ENCODE measurements around the gene MOSMO. TPM values are rescaled to one million over a fixed set of nuclear protein-coding genes. Genes with fewer than 3 reads are reported as not detected.
"Not testable (repeated sequence)": the region's sequence is repeated elsewhere in the genome, so short reads cannot be mapped to it uniquely, and the experiment has no call there.

The MOSMO gene
- total RNA-seq, 2 experiments from 2014 or later = 8.1 to 9.6 TPM

- Mint-ChIP-seq H3K27me3 (no peaks in the 10 kb centered on the region), H3K36me3 (peaks cover 10% of the 10 kb centered on the region), H3K4me1 (ENCODE audit: low read depth) (peaks cover 8% of the 10 kb centered on the region), H3K4me3 (no peak overlapping the region), H3K9me3 (no peaks in the 10 kb centered on the region), H3K27ac (no peak overlapping the region)
- ChIA-PET CTCF (interaction anchor here (1.1 to 4.6 kb wide), 2 partner anchors 14 to 90 kb away, joined by 3 to 45 read pairs; no protein-coding TSS in a partner anchor), POLR2A (no interaction called here)
- DNase-seq = no peak
- intact Hi-C loops (cut with micrococcal nuclease) = no loop called here
Observed at GRCh38 chr16:21987498-21987897, 20.4 kb upstream of the MOSMO start.

DNA sequence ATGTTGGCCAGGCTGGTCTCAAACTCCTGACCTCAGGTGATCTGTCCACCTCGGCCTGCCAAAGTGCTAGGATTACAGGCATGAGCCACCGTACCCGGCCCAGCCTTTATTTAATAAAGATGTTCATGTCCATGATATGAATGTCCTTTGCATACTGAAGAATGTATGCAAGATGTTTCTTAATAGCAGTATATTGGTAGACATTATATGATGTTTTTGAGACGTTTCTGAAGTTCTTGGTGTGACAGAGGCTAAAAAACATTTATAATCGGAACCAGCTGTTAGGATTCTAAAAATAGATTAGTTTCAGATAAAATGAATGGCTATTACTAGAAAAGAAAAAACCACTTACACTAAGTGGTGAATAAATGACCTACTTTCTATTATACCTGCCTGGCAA, 18.8 kb upstream of the MOSMO start:
- Mint-ChIP-seq H3K27ac (no peak overlapping the region), H3K27me3 (no peaks in the 10 kb centered on the region), H3K9me3 (no peaks in the 10 kb centered on the region), H3K4me3 (no peak overlapping the region), H3K36me3 (peaks cover 4% of the 10 kb centered on the region), H3K4me1 (ENCODE audit: low read depth) (peaks cover 12% of the 10 kb centered on the region)
- CTCF ChIA-PET = interaction anchor here (1.0 to 4.6 kb wide), 4 partner anchors 11 to 199 kb away, joined by 3 to 45 read pairs (median 12); no protein-coding TSS in a partner anchor
- DNase-seq = no peak
- POLR2A ChIA-PET = interaction anchor here (0.7 to 1.7 kb wide), 2 partner anchors 36 to 320 kb away, joined by 3 to 5 read pairs; partner anchors contain the start of gene UQCRC2
- intact Hi-C loops (cut with micrococcal nuclease) = no loop called here

- ChIA-PET POLR2A (interaction anchor here (1.7 kb wide), 1 partner anchor 36 kb away, joined by 5 read pairs; the partner anchor contains the start of gene UQCRC2), CTCF (interaction anchor here (0.6 to 4.6 kb wide), 6 partner anchors 10 to 405 kb away, joined by 3 to 45 read pairs (median 6); no protein-coding TSS in a partner anchor)
- Mint-ChIP-seq H3K9me3 (no peaks in the 10 kb centered on the region), H3K36me3 (peaks cover 3% of the 10 kb centered on the region), H3K4me1 (ENCODE audit: low read depth) (peaks cover 12% of the 10 kb centered on the region), H3K4me3 (no peak overlapping the region), H3K27me3 (no peaks in the 10 kb centered on the region), H3K27ac (no peak overlapping the region)
- intact Hi-C loops (cut with micrococcal nuclease) = no loop called here
- DNase-seq = no peak
Observed at GRCh38 chr16:21989751-21990150, 18.2 kb upstream of the MOSMO start.

GRCh38 chr16:21990381-21990944, 17.4 kb upstream of the MOSMO start:
- no peak for DNase-seq
- H3K27ac Mint-ChIP-seq = no peak overlapping the region
- no peaks in the 10 kb centered on the region for H3K36me3 Mint-ChIP-seq
- no peaks in the 10 kb centered on the region for H3K9me3 Mint-ChIP-seq
- intact Hi-C loops (cut with micrococcal nuclease) = no loop called here
- no peaks in the 10 kb centered on the region for H3K27me3 Mint-ChIP-seq
- ChIA-PET POLR2A (interaction anchor here (1.7 kb wide), 1 partner anchor 37 kb away, joined by 5 read pairs; the partner anchor contains the start of gene UQCRC2), CTCF (interaction anchor here (0.6 to 4.6 kb wide), 7 partner anchors 9 to 406 kb away, joined by 3 to 45 read pairs (median 8); no protein-coding TSS in a partner anchor)
- H3K4me1 Mint-ChIP-seq (ENCODE audit: low read depth) = peaks cover 12% of the 10 kb centered on the region
- no peak overlapping the region for H3K4me3 Mint-ChIP-seq

DNA sequence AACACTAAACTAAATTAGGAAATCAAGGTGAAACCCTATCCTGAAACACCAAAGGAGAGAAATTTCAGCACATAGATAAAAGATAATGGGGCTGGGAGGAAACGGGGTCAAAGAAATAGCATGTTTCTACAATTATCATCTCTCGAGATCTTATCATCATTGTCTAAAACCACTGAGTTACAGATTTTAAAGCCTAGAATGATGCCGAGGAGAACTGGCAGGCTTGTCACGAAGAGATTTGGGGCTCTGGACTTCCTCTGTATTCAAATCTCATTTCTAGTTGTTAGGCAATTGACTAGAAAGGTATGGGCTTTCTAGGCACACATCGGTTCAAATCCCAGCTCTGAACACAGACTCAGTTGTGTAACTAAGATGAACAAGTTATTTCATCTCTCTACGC, 16.3 kb upstream of the MOSMO start:
- intact Hi-C loops (cut with micrococcal nuclease) = no loop called here
- no peaks in the 10 kb centered on the region for H3K36me3 Mint-ChIP-seq
- POLR2A ChIA-PET = no interaction called here
- H3K4me1 Mint-ChIP-seq (ENCODE audit: low read depth) = peaks cover 12% of the 10 kb centered on the region
- no peak overlapping the region for H3K4me3 Mint-ChIP-seq
- CTCF ChIA-PET = interaction anchor here (1.0 to 4.6 kb wide), 4 partner anchors 10 to 197 kb away, joined by 3 to 45 read pairs (median 11); no protein-coding TSS in a partner anchor
- H3K27ac Mint-ChIP-seq = no peak overlapping the region
- no peaks in the 10 kb centered on the region for H3K9me3 Mint-ChIP-seq
- H3K27me3 Mint-ChIP-seq = no peaks in the 10 kb centered on the region
- DNase-seq = no peak

DNA sequence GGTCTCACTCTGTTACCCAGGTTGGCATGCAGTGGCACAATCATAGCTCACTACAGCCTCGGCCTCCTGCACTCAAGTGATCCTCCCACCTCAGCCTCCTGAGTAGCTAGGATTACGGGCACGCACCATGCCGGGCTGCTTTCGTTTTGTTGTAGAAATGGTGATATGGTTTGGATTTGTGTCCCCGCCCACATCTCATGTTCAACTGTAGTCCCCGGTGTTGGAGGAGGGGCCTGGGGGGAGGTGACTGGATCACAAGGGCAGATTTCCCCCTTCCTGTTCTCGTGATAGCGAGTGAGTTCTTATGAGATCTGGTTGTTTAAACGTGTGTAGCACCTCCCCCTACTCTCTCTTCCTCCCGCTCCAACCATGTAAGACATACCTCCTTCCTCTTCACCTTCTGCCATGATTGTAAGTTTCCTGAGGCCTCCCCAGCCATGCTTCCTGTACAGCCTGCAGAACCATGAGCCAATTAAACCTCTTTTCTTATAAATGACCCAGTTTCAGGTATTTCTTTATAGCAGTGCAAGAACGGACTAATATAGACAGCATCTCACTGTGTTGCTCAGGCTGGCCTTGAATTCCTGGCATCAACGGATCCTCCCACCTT, 12.9 kb upstream of the MOSMO start:
- ChIA-PET POLR2A (no interaction called here), CTCF (interaction anchor here (1.6 to 20.9 kb wide), 2 partner anchors 83 to 104 kb away, joined by 7 to 529 read pairs; no protein-coding TSS in a partner anchor)
- DNase-seq = no peak
- H3K27ac Mint-ChIP-seq = no peak overlapping the region
- H3K36me3 Mint-ChIP-seq = no peaks in the 10 kb centered on the region
- H3K4me1 Mint-ChIP-seq (ENCODE audit: low read depth) = peaks cover 12% of the 10 kb centered on the region
- no peaks in the 10 kb centered on the region for H3K9me3 Mint-ChIP-seq
- intact Hi-C loops (cut with micrococcal nuclease) = no loop called here
- no peak overlapping the region for H3K4me3 Mint-ChIP-seq
- no peaks in the 10 kb centered on the region for H3K27me3 Mint-ChIP-seq

- intact Hi-C loops (cut with micrococcal nuclease) = no loop called here
- ChIA-PET POLR2A (no interaction called here), CTCF (interaction anchor here (0.9 to 20.9 kb wide), 4 partner anchors 12 to 102 kb away, joined by 3 to 529 read pairs (median 6); no protein-coding TSS in a partner anchor)
- Mint-ChIP-seq H3K9me3 (no peaks in the 10 kb centered on the region), H3K4me3 (no peak overlapping the region), H3K27me3 (no peaks in the 10 kb centered on the region), H3K4me1 (ENCODE audit: low read depth) (peaks cover 13% of the 10 kb centered on the region), H3K27ac (no peak overlapping the region), H3K36me3 (no peaks in the 10 kb centered on the region)
- DNase-seq = no peak
Observed at GRCh38 chr16:21996923-21997696, 10.8 kb upstream of the MOSMO start.

DNA sequence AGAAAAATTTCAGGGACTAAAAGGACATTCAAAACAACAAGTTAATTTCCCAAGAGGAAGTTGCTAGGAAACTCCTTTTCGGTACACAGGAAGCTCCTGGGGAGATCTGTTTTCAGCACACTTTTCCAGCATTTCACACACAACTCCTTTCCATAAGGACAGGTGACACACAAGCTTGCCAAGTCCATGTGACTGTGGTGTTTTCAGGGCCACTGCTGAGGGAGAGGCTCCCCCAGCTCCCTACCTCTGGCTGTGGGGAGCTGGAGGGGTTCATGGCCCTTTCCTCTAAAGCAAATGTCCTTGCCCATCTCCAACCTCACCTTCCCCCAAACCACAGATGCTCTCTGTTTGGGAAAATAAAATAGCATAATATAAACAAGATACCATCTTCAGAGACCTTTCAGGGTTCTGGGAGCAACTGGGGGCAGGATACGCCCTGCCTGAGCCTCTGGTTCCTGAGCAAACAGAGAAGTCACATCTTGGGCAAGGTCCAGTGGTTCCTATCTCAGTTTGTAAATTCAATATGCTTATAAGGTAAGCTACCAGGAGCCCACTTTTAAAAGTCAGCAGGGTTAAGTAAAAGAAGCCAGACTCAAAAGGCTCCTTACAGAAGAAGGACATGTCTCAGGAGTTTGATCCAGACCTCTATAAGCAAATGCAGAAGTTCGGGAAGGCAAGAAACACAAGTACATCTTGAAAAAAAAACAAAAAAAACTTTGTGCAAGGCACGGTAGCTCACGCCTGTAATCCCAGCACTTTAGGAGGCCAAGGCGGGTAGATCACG, 10.0 kb upstream of the MOSMO start:
- no peak overlapping the region for H3K27ac Mint-ChIP-seq
- ChIA-PET CTCF (interaction anchor here (0.5 to 20.9 kb wide), 7 partner anchors 11 to 299 kb away, joined by 3 to 529 read pairs (median 6); no protein-coding TSS in a partner anchor), POLR2A (no interaction called here)
- no peaks in the 10 kb centered on the region for H3K27me3 Mint-ChIP-seq
- H3K4me3 Mint-ChIP-seq = no peak overlapping the region
- H3K36me3 Mint-ChIP-seq = no peaks in the 10 kb centered on the region
- peaks cover 10% of the 10 kb centered on the region for H3K4me1 Mint-ChIP-seq (ENCODE audit: low read depth)
- no peak for DNase-seq
- no peaks in the 10 kb centered on the region for H3K9me3 Mint-ChIP-seq
- intact Hi-C loops (cut with micrococcal nuclease) = no loop called here

DNA sequence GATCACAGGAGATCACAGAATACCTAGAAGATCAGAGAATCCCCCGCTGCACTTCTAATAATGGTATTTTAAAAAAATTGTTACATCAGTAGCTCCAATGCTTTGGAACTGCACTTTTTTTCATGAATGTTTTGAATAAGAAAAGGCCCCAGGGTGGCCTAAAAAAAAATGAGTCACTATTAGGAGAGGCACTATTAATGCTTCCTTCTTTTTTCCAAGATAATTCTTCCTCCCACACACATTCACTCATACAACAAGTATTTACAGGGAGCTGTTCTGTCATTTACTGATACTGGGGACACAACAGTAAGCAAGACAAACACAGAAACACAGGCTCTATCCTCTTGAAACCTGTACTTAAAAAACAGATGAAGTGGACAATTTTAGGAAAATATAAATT, 6.3 kb upstream of the MOSMO start:
- Mint-ChIP-seq H3K9me3 (no peaks in the 10 kb centered on the region), H3K4me1 (ENCODE audit: low read depth) (peaks cover 10% of the 10 kb centered on the region), H3K36me3 (no peaks in the 10 kb centered on the region), H3K27me3 (no peaks in the 10 kb centered on the region), H3K27ac (no peak overlapping the region), H3K4me3 (no peak overlapping the region)
- DNase-seq = no peak
- ChIA-PET CTCF (interaction anchor here (0.6 to 20.9 kb wide), 24 partner anchors 8 to 191 kb away, joined by 3 to 529 read pairs (median 4); no protein-coding TSS in a partner anchor), POLR2A (interaction anchor here (2.0 kb wide), 1 partner anchor 76 kb away, joined by 8 read pairs; no protein-coding TSS in a partner anchor)
- intact Hi-C loops (cut with micrococcal nuclease) = loop anchor here (1.0 kb wide), 2 partner anchors 76 to 187 kb away; no protein-coding TSS in a partner anchor

DNA sequence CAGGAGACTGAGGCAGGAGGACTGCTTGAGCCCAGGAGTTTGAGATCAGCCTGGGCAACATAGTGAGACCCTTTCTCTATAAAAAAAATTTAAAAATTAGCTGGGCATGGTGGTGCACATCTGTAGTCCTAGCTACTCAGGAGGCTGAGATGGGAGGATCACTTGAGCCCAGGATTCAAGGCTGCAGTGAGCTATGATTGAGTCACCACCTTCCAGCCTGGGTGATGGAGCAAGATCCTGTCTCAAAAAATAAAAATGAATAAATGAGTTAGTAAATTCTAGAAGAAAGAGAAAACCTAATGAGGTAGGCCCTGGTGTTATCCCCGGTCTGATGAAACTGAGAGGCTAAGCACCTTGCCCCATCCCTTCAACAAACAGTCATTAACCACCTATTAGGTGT, 5.9 kb upstream of the MOSMO start:
- H3K4me1 Mint-ChIP-seq (ENCODE audit: low read depth) = peaks cover 15% of the 10 kb centered on the region
- H3K36me3 Mint-ChIP-seq; H3K27ac Mint-ChIP-seq; DNase-seq; H3K4me3 Mint-ChIP-seq; H3K9me3 Mint-ChIP-seq; H3K27me3 Mint-ChIP-seq; intact Hi-C loops (cut with micrococcal nuclease): not testable (repeated sequence)
- ChIA-PET POLR2A (interaction anchor here (0.6 to 2.0 kb wide), 2 partner anchors 18 to 76 kb away, joined by 3 to 8 read pairs; no protein-coding TSS in a partner anchor), CTCF (interaction anchor here (0.6 to 20.9 kb wide), 24 partner anchors 8 to 190 kb away, joined by 3 to 529 read pairs (median 4); no protein-coding TSS in a partner anchor)

- Mint-ChIP-seq H3K27ac (no peak overlapping the region), H3K36me3 (no peaks in the 10 kb centered on the region), H3K9me3 (no peaks in the 10 kb centered on the region), H3K27me3 (no peaks in the 10 kb centered on the region), H3K4me3 (no peak overlapping the region), H3K4me1 (ENCODE audit: low read depth) (peaks cover 19% of the 10 kb centered on the region)
- CTCF ChIA-PET = interaction anchor here (1.7 to 20.9 kb wide), 5 partner anchors 70 to 186 kb away, joined by 5 to 529 read pairs (median 45); no protein-coding TSS in a partner anchor
- DNase-seq = no peak
- POLR2A ChIA-PET = interaction anchor here (0.9 kb wide), 1 partner anchor 75 kb away, joined by 3 read pairs; no protein-coding TSS in a partner anchor
- intact Hi-C loops (cut with micrococcal nuclease) = no loop called here
Observed at GRCh38 chr16:22003195-22003594, 4.7 kb upstream of the MOSMO start.

Data from activated CD4-positive, alpha-beta memory T cell treated with anti-CD3 and anti-CD28 coated beads for 36 hours (primary cell).